RWPE1 (cell line): ENCODE data around the gene RASA3.

Source experiments
- CTCF ChIA-PET: fragments of 350-600 bp; sonication (Branson Sonifier 250); formaldehyde crosslinking; extraction: SDS; loops from one replicate; lab custom pipeline; 2021; lab: Yijun Ruan, JAX
- POLR2A ChIA-PET: fragments of 400-600 bp; formaldehyde crosslinking; extraction: SDS; loops from one replicate; lab custom pipeline; 2020; ENCODE audit warnings: antibody characterized with exemption; ENCODE audit not compliant: low non-redundant PET; lab: Yijun Ruan, JAX
- DNase-seq: peaks from one replicate; pipeline ENCODE4 v3.0.0; 2012; ENCODE audit warnings: low spot score
- H3K27ac ChIP-seq: fragments of 450-650 bp; 2 replicates; pipeline ENCODE4 v1.5.1; 2017
- CTCF ChIP-seq: fragments of 450-650 bp; conservative IDR thresholded peaks from 2 replicates; pipeline ENCODE4 v1.5.1; 2017; ENCODE audit warnings: low read depth, mild to moderate bottlenecking

The RASA3 gene

DNA sequence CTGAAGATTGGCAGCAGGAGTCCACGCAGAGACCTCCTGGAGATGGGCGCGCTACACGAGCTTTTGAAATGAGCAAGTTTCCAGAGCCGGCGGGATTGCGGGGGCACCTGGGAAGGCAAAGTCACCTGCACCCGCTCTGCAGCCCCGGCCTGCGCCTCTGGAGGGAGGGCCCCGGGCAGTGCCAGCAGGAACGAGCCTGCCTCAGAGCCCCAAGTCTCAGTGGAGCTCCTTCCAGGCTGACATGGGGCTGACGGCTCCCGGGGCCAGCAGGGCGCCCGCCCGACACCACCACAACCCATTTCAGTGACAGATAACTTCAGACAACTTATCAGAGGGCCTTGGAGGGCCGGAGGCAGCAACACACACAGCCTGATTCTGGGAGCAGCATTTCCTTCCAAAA is 45.0 kb downstream of the RASA3 start:
- DNase-seq: no peak
- POLR2A ChIA-PET: no interaction called here
- CTCF ChIA-PET: no interaction called here
- peak overlapping the region; percentile 30 for H3K27ac ChIP-seq
- no peak for TF ChIP-seq CTCF

GRCh38 chr13:114082849-114083645 is 49.4 kb downstream of the RASA3 start:
- ChIA-PET CTCF (no interaction called here), POLR2A (no interaction called here)
- no peak for TF ChIP-seq CTCF
- DNase-seq: no peak
- H3K27ac ChIP-seq: no peak overlapping the region

DNA sequence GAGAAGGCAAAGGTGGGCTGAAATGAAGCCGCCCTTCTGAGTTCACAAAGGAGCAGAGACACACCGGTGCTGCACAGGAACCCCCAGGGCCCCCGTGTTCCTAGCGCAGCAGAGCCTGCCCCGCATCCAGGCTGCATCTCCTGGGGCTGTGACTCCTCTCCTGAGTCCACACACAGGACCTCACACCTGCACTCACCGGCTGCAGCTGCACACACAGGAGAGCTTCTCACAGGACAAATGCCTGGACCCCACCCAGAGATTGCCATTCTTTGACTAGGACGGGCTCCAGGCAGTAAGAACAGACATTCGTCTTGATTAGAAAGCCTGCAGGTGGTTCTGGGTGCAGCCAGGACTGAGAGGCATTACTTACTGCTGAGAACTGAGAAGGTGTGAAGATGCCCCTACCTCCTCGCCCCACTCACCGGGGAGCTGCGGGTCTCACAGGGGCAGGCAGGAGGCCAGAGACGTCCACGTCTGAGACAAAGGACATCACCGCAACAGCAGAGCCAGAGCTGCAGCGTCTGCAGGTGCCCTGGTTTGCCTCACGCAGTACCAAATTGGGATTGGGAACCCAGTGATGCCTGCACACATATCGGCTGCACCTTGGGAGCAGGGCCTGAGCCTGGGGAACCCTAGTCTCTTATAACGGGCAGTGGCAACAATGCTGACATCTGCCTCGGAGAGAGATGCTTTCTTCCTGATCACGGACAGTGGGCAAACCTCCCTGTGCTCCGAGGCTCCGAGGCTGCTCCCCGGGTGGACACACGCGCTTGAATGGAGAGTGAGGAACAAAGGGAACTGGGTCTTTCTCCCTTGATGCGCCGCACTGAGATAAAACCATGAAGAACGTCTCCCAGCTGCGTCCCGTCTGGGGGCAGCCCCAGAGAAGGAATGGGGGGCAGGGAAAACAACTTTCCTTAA is 50.4 kb downstream of the RASA3 start:
- H3K27ac ChIP-seq: peak overlapping the region; percentile 27
- no peak for TF ChIP-seq CTCF
- DNase-seq: no peak
- ChIA-PET CTCF (no interaction called here), POLR2A (no interaction called here)

DNA sequence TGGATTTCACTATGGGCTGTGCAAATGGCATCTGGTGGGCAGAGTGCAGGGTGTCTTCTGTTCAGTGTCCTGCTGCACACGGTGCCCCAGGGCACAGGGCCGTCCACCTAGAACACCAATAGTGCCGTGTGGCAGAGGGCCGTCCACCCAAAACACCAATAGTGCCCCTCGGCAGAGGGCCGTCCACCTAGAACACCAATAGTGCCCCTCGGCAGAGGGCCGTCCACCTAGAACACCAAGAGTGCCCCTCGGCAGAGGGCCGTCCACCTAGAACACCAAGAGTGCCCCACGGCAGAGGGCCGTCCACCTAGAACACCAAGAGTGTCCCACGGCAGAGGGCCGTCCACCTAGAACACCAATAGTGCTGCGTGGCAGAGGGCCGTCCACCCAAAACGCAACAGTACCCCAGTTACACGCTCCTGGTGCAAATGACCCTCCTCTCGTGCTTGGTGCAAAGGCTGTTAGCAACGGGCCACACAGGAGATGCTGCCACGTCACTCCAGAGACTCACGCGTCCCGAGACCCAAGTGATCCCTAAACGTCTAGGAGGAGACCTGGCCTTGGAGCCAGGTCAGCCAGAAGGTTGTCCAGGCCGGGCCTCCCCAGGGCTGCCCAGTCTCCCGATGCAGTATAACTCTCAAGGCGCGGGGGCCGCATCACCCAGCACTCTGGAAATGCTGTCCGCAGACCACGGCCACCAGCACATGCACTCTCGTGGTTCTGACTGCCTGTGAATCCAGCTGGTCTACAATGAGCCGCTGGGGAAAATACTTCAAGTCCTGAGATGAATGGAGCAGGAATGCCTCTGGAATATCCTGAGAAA is 51.5 kb downstream of the RASA3 start:
- POLR2A ChIA-PET: no interaction called here
- TF ChIP-seq CTCF: no peak
- CTCF ChIA-PET: no interaction called here
- no peak for DNase-seq
- H3K27ac ChIP-seq: no peak overlapping the region; the same call in 1 of the 2 replicates

DNA sequence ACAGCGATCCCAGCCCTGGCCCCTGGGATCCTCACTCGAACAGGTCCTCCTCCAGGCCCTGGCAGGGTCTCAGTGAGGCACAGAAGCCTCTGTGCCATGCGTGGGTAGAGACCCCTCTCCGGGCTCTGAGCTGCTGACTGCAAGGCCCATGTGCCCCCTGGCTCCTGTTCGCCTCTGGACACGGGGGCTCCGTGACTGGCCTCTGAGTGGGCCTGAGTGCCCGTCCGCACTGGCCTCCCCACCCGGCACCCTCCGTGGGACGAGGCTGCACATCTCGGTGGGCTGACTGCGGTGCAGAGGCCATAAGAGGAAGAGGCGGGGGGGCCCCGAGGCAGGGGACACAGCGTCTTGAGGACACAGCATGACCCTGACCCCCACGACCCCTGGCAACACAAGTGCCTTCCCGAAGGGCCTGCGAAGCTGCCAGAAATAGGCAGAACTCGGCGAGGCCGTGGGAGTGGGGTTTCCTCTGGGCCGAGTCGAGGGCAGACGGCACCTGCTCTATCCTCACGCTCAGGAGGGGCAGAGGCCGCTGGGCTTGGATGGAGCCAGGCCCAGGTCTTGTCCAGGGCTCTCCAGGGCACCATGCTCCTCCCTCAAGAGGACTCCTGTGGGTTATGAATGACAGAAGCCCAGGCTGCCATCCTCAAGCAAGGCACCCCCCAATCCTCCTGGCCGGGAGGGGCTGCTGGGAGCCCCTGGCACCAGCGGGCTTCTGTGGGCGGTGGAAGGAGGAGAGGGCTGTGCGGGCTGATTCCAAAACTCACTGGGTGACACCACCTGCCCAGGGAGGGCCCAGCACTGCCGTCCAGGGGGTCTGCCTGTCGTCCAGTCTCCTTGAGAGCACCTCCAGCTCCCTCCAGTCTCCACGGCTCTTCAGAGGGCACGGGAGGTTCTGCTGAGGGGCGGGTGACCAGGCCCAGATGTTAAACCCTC is 52.6 kb downstream of the RASA3 start:
- TF ChIP-seq CTCF: no peak
- ChIA-PET POLR2A (no interaction called here), CTCF (no interaction called here)
- peak overlapping the region; percentile 78 for H3K27ac ChIP-seq
- DNase-seq: no peak
